Measurements from ENCODE around the gene PCDHGA3.
"Not testable (repeated sequence)": the region's sequence is repeated elsewhere in the genome, so short reads cannot be mapped to it uniquely, and the experiment has no call there.

Gene PCDHGA3

DNA sequence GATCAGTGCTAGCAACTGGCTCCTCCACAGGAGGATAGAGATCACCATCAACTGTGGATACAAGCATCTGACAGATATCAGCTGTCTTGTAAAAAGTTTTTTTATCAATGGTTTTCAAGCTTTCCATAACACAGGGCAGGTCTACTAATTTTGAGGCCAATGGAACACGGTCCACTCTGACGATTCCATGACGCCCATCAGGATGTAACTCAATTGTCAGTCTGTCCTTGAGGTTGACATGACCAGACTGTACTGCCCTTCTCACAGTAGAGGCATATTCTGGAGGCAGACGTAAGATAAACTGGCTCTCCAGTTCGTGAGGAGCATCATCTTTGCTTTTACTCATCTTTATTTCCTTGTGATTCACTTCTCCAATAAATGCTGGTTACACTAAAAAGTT is 23.9 kb upstream of the PCDHGA3 start:
- H3K4me3 ChIP-seq (ENCODE audit: low read depth, low read length) = peak overlapping the region; percentile 84
- DNase-seq (ENCODE audit: low read depth) = no peak
- TF ChIP-seq, protein P1, sequence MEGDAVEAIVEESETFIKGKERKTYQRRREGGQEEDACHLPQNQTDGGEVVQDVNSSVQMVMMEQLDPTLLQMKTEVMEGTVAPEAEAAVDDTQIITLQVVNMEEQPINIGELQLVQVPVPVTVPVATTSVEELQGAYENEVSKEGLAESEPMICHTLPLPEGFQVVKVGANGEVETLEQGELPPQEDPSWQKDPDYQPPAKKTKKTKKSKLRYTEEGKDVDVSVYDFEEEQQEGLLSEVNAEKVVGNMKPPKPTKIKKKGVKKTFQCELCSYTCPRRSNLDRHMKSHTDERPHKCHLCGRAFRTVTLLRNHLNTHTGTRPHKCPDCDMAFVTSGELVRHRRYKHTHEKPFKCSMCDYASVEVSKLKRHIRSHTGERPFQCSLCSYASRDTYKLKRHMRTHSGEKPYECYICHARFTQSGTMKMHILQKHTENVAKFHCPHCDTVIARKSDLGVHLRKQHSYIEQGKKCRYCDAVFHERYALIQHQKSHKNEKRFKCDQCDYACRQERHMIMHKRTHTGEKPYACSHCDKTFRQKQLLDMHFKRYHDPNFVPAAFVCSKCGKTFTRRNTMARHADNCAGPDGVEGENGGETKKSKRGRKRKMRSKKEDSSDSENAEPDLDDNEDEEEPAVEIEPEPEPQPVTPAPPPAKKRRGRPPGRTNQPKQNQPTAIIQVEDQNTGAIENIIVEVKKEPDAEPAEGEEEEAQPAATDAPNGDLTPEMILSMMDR (conservative IDR thresholded peaks at IDR 0.05; ENCODE audit: low read depth, low read length) = no peak

GRCh38 chr5:141320225-141321169 is 23.1 kb upstream of the PCDHGA3 start, which contains the start of gene TAF7:
TSS of gene TAF7 (minus strand) at chr5:141320784. CDS start at chr5:141320044, 740 bp downstream.
- DNase-seq (ENCODE audit: low read depth) = peak; percentile 97
- H3K4me3 ChIP-seq (ENCODE audit: low read depth, low read length) = peak within 1 kb of the TSS; percentile 84
- TF ChIP-seq, protein P1 (conservative IDR thresholded peaks at IDR 0.05; ENCODE audit: low read depth, low read length) = peak; percentile 90

- no peak overlapping the region for H3K4me3 ChIP-seq (ENCODE audit: low read depth, low read length)
- no peak for DNase-seq (ENCODE audit: low read depth)
- TF ChIP-seq, protein P1 (conservative IDR thresholded peaks at IDR 0.05; ENCODE audit: low read depth, low read length) = no peak
Measured at GRCh38 chr5:141322261-141322660, 21.4 kb upstream of the PCDHGA3 start.

- TF ChIP-seq, protein P1 (conservative IDR thresholded peaks at IDR 0.05; ENCODE audit: low read depth, low read length) = peak; percentile 82
- H3K4me3 ChIP-seq (ENCODE audit: low read depth, low read length) = peak overlapping the region; percentile 59
- DNase-seq (ENCODE audit: low read depth) = peak; percentile 79
Measured at GRCh38 chr5:141326088-141326854, 17.4 kb upstream of the PCDHGA3 start.

- no peak for DNase-seq (ENCODE audit: low read depth)
- H3K4me3 ChIP-seq (ENCODE audit: low read depth, low read length) = no peak overlapping the region
- TF ChIP-seq, protein P1 (conservative IDR thresholded peaks at IDR 0.05; ENCODE audit: low read depth, low read length) = no peak
Measured at GRCh38 chr5:141328231-141328630, 15.4 kb upstream of the PCDHGA3 start.

GRCh38 chr5:141330299-141331080 is 13.1 kb upstream of the PCDHGA3 start, which contains the start of gene PCDHGA1:
TSS of gene PCDHGA1 (plus strand) at chr5:141330514.
- TF ChIP-seq, protein P1 (conservative IDR thresholded peaks at IDR 0.05; ENCODE audit: low read depth, low read length) = peak; percentile 53
- H3K4me3 ChIP-seq (ENCODE audit: low read depth, low read length) = peak within 1 kb of the TSS; percentile 22
- DNase-seq (ENCODE audit: low read depth) = peak; percentile 67

DNA sequence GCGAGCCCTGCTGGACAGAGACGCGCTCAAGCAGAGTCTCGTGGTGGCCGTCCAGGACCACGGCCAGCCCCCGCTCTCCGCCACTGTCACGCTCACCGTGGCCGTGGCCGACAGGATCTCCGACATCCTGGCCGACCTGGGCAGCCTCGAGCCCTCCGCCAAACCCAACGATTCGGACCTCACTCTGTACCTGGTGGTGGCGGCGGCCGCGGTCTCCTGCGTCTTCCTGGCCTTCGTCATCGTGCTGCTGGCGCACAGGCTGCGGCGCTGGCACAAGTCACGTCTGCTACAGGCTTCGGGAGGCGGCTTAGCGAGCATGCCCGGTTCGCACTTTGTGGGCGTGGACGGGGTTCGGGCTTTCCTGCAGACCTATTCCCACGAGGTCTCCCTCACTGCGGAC is 11.1 kb upstream of the PCDHGA3 start:
- not testable (repeated sequence) for H3K4me3 ChIP-seq (ENCODE audit: low read depth, low read length); DNase-seq (ENCODE audit: low read depth)
